Heart left ventricle (tissue), 13 donors: ENCODE data around the gene GSTM3.

Source experiments
- POLR2A ChIP-seq, 2 donors: fragments of 450-650 bp; IDR thresholded peaks; one replicate each; pipeline ENCODE4 v1.6.1; 2017; ENCODE audit warnings: antibody characterized with exemption in 2 of 2, mild to moderate bottlenecking in 2 of 2, moderate library complexity in 2 of 2
- TF ChIP-seq, protein P1 (sequence below), 12 donors: fragments of 200-600 bp; sonication (generic) in 4 of 12; IDR thresholded peaks; one replicate each; pipeline versions ENCODE4 v1.5.0 to v1.8.0; 2018 to 2022; ENCODE audit warnings: antibody characterized with exemption in 12 of 12, mild to moderate bottlenecking in 5 of 12
- donor health status: ischemic (EF 13 %, LVEDD 7.1; RV severe dilation, severe dysfunction).
- donor health status: DM: no; HTN: yes; CAD: no.
- donor health status: DM: no; HTN: no; CAD: no.
- donor health status: ischemic (EF 25% LVEDD 6.9; RV normal size, moderate dysfunction).
- donor health status: ischemic (EF 25% LVEDD 5.7; RV mildly dilated, moderate dysfunction).
- donor health status: ischemic (EF 35%, LVEDD 5.7; RV mildly dilated, moderate dysfunction).
- donor health status: nonischemic (EF 11% LVEDD 7.7; RV severe dilation, severe dysfunction).
- donor health status: DM: yes; HTN: yes; CAD: no.
- donor health status: PGD.
- donor health status: ischemic (EF 29% LVEDD 5.4; RV normal size, mild dysfunction).
- donor health status: nonischemic (EF 23%, LVEDD 6.1; RV moderate dilation, normal function).

DNA sequence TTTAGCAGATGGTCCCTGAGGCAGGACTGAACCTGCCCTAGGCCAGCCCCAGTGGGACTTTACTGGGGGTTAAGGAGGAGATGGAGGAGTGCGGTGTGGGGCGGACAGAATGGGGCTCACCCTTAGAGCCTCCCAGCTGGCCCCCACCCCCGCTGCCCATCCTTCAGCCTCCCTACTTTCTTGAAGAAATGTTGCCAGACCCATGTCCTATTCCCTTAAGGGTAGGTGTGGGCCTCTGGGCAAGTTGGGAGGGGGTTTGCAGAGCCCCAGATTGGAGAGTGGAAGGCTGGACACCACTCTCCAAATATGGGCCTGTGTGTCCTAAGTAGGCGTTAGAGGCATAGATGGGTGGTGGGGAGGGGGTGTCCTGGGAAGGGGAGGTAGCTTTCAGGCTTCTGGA, 42.1 kb upstream of the GSTM3 start:
- TF ChIP-seq, protein P1, sequence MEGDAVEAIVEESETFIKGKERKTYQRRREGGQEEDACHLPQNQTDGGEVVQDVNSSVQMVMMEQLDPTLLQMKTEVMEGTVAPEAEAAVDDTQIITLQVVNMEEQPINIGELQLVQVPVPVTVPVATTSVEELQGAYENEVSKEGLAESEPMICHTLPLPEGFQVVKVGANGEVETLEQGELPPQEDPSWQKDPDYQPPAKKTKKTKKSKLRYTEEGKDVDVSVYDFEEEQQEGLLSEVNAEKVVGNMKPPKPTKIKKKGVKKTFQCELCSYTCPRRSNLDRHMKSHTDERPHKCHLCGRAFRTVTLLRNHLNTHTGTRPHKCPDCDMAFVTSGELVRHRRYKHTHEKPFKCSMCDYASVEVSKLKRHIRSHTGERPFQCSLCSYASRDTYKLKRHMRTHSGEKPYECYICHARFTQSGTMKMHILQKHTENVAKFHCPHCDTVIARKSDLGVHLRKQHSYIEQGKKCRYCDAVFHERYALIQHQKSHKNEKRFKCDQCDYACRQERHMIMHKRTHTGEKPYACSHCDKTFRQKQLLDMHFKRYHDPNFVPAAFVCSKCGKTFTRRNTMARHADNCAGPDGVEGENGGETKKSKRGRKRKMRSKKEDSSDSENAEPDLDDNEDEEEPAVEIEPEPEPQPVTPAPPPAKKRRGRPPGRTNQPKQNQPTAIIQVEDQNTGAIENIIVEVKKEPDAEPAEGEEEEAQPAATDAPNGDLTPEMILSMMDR (IDR thresholded peaks at IDR 0.05), result no peak
- TF ChIP-seq POLR2A (IDR thresholded peaks at IDR 0.05), result no peak
